ENCODE data around the gene MGAT4C. TPM values are rescaled to one million over a fixed set of nuclear protein-coding genes. Genes with fewer than 3 reads are reported as not detected.

MGAT4C gene
- polyA plus RNA-seq, 1 of the 3 experiments (the other 2 are of a cell fraction), result 0.07 TPM

GRCh38 chr12:86018361-86018760, 237.8 kb downstream of the MGAT4C start:
- Histone ChIP-seq H4K20me1 (ENCODE audit: insufficient read depth) (no peaks in the 10 kb centered on the region), H3K4me1 (ENCODE audit: control insufficient read depth in 1 of 2, insufficient read depth in 2 of 2, low read depth in 1 of 2, low read length in 1 of 2) (no peaks in the 10 kb centered on the region), H3K27ac (ENCODE audit: low read depth in 2 of 2, low read length in 1 of 2) (no peak overlapping the region), H3F3A (replicated peaks; ENCODE audit: insufficient read depth) (no peaks in the 10 kb centered on the region), H3K36me3 (replicated peaks in 1 of 2; ENCODE audit: control insufficient read depth in 1 of 2, insufficient read depth in 2 of 2, low read length in 1 of 2) (no peaks in the 10 kb centered on the region), H3K9me3 (no peaks in the 10 kb centered on the region), H3K9ac (no peak overlapping the region), H2AFZ (ENCODE audit: low read depth) (no peak overlapping the region), H3K27me3 (ENCODE audit: insufficient read depth) (no peaks in the 10 kb centered on the region), H3K9me2 (no peaks in the 10 kb centered on the region), H3K79me2 (ENCODE audit: insufficient read depth) (no peaks in the 10 kb centered on the region), H3K4me2 (no peak overlapping the region), H3K4me3 (ENCODE audit: low read depth in 2 of 2, low read length in 1 of 2) (no peak overlapping the region)
- POLR2A ChIA-PET, result no interaction called here
- no peak for DNase-seq
- 80% methylated on average over 3 of the region's 3 CpGs for WGBS (ENCODE audit: low lambda C conversion rate)
- CTCF ChIA-PET, result interaction anchor here (0.9 kb wide), 1 partner anchor 15 kb away, joined by 4 read pairs; no protein-coding TSS in a partner anchor
- no peak for TF ChIP-seq JUND (IDR thresholded peaks at IDR 0.05)

- no peak overlapping the region for H3K4me2 ChIP-seq
- no peaks in the 10 kb centered on the region for H3K79me2 ChIP-seq (ENCODE audit: insufficient read depth)
- H3K9me2 ChIP-seq, result no peaks in the 10 kb centered on the region
- H3K27me3 ChIP-seq (ENCODE audit: insufficient read depth), result no peaks in the 10 kb centered on the region
- no peaks in the 10 kb centered on the region for H4K20me1 ChIP-seq (ENCODE audit: insufficient read depth)
- H3K4me1 ChIP-seq (ENCODE audit: control insufficient read depth in 1 of 2, insufficient read depth in 2 of 2, low read depth in 1 of 2, low read length in 1 of 2), result no peaks in the 10 kb centered on the region
- no peaks in the 10 kb centered on the region for H3F3A ChIP-seq (replicated peaks; ENCODE audit: insufficient read depth)
- TF ChIP-seq, protein P1, sequence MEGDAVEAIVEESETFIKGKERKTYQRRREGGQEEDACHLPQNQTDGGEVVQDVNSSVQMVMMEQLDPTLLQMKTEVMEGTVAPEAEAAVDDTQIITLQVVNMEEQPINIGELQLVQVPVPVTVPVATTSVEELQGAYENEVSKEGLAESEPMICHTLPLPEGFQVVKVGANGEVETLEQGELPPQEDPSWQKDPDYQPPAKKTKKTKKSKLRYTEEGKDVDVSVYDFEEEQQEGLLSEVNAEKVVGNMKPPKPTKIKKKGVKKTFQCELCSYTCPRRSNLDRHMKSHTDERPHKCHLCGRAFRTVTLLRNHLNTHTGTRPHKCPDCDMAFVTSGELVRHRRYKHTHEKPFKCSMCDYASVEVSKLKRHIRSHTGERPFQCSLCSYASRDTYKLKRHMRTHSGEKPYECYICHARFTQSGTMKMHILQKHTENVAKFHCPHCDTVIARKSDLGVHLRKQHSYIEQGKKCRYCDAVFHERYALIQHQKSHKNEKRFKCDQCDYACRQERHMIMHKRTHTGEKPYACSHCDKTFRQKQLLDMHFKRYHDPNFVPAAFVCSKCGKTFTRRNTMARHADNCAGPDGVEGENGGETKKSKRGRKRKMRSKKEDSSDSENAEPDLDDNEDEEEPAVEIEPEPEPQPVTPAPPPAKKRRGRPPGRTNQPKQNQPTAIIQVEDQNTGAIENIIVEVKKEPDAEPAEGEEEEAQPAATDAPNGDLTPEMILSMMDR (IDR thresholded peaks at IDR 0.05), result no peak
- no peak overlapping the region for H2AFZ ChIP-seq (ENCODE audit: low read depth)
- H3K27ac ChIP-seq (ENCODE audit: low read depth in 2 of 2, low read length in 1 of 2), result no peak overlapping the region
- H3K9ac ChIP-seq, result no peak overlapping the region
- 72% methylated on average over 5 of the region's 5 CpGs for WGBS (ENCODE audit: low lambda C conversion rate)
- ChIA-PET POLR2A (no interaction called here), CTCF (no interaction called here)
- no peak for DNase-seq
- no peaks in the 10 kb centered on the region for H3K36me3 ChIP-seq (replicated peaks in 1 of 2; ENCODE audit: control insufficient read depth in 1 of 2, insufficient read depth in 2 of 2, low read length in 1 of 2)
- no peak overlapping the region for H3K4me3 ChIP-seq (ENCODE audit: low read depth in 2 of 2, low read length in 1 of 2)
- no peaks in the 10 kb centered on the region for H3K9me3 ChIP-seq
Measured at GRCh38 chr12:86015026-86015425, 241.2 kb downstream of the MGAT4C start.

- ChIA-PET POLR2A (no interaction called here), CTCF (no interaction called here)
- TF ChIP-seq, protein P2, sequence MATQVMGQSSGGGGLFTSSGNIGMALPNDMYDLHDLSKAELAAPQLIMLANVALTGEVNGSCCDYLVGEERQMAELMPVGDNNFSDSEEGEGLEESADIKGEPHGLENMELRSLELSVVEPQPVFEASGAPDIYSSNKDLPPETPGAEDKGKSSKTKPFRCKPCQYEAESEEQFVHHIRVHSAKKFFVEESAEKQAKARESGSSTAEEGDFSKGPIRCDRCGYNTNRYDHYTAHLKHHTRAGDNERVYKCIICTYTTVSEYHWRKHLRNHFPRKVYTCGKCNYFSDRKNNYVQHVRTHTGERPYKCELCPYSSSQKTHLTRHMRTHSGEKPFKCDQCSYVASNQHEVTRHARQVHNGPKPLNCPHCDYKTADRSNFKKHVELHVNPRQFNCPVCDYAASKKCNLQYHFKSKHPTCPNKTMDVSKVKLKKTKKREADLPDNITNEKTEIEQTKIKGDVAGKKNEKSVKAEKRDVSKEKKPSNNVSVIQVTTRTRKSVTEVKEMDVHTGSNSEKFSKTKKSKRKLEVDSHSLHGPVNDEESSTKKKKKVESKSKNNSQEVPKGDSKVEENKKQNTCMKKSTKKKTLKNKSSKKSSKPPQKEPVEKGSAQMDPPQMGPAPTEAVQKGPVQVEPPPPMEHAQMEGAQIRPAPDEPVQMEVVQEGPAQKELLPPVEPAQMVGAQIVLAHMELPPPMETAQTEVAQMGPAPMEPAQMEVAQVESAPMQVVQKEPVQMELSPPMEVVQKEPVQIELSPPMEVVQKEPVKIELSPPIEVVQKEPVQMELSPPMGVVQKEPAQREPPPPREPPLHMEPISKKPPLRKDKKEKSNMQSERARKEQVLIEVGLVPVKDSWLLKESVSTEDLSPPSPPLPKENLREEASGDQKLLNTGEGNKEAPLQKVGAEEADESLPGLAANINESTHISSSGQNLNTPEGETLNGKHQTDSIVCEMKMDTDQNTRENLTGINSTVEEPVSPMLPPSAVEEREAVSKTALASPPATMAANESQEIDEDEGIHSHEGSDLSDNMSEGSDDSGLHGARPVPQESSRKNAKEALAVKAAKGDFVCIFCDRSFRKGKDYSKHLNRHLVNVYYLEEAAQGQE (IDR thresholded peaks at IDR 0.05; ENCODE audit: low read depth, low read length), result no peak
- no peak for TF ChIP-seq TCF12 (IDR thresholded peaks at IDR 0.05)
- TF ChIP-seq ELF1 (IDR thresholded peaks at IDR 0.05), result no peak
- TF ChIP-seq TEAD4 (IDR thresholded peaks at IDR 0.05; ENCODE audit: borderline replicate concordance, insufficient read depth), result no peak
- no peak for TF ChIP-seq MEF2A (IDR thresholded peaks at IDR 0.05; ENCODE audit: borderline replicate concordance, low read depth)
- no peak for TF ChIP-seq POLR2AphosphoS5 (IDR thresholded peaks at IDR 0.05; ENCODE audit: low read depth, low read length)
- TF ChIP-seq, protein P3, sequence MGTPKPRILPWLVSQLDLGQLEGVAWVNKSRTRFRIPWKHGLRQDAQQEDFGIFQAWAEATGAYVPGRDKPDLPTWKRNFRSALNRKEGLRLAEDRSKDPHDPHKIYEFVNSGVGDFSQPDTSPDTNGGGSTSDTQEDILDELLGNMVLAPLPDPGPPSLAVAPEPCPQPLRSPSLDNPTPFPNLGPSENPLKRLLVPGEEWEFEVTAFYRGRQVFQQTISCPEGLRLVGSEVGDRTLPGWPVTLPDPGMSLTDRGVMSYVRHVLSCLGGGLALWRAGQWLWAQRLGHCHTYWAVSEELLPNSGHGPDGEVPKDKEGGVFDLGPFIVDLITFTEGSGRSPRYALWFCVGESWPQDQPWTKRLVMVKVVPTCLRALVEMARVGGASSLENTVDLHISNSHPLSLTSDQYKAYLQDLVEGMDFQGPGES (IDR thresholded peaks at IDR 0.05; ENCODE audit: low read depth, low read length), result no peak
- no peak for TF ChIP-seq RAD21 (IDR thresholded peaks at IDR 0.05; ENCODE audit: low read length)
- Histone ChIP-seq H3K36me3 (replicated peaks in 1 of 2; ENCODE audit: control insufficient read depth in 1 of 2, insufficient read depth in 2 of 2, low read length in 1 of 2) (no peaks in the 10 kb centered on the region), H3K9me3 (no peaks in the 10 kb centered on the region), H3K4me1 (ENCODE audit: control insufficient read depth in 1 of 2, insufficient read depth in 2 of 2, low read depth in 1 of 2, low read length in 1 of 2) (no peaks in the 10 kb centered on the region), H3K4me3 (ENCODE audit: low read depth in 2 of 2, low read length in 1 of 2) (no peak overlapping the region), H3K9me2 (no peaks in the 10 kb centered on the region), H3K27ac (ENCODE audit: low read depth in 2 of 2, low read length in 1 of 2) (no peak overlapping the region), H3F3A (replicated peaks; ENCODE audit: insufficient read depth) (peaks cover 13% of the 10 kb centered on the region), H2AFZ (ENCODE audit: low read depth) (0 out of 2 replicates have a peak overlapping the region, but pooled peaks have one; percentile 23), H3K9ac (no peak overlapping the region), H3K4me2 (no peak overlapping the region), H4K20me1 (ENCODE audit: insufficient read depth) (no peaks in the 10 kb centered on the region), H3K79me2 (ENCODE audit: insufficient read depth) (no peaks in the 10 kb centered on the region), H3K27me3 (ENCODE audit: insufficient read depth) (no peaks in the 10 kb centered on the region)
- DNase-seq, result no peak
Measured at GRCh38 chr12:86006727-86007126, 249.5 kb downstream of the MGAT4C start.
